Measurements from ENCODE around the gene DMGDH.

DNA sequence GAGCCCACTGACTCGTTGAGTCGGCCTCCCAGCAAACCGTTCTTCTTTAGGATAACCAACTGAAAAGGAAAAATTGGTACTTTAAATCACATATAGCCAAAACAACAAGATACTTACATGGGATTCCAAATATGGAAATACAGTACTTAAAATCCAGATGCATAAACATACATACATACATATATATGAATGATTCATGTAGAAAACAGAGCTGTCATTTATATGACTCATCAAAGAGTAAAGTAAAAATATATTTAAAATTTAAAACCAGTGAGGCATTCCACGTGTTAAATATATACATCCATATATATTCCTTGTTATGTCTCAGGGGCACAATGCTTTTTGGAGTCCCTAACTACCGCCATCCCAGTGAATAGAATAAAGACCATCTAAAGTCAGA, 36.7 kb downstream of the DMGDH start:
- TF ChIP-seq, protein P1, sequence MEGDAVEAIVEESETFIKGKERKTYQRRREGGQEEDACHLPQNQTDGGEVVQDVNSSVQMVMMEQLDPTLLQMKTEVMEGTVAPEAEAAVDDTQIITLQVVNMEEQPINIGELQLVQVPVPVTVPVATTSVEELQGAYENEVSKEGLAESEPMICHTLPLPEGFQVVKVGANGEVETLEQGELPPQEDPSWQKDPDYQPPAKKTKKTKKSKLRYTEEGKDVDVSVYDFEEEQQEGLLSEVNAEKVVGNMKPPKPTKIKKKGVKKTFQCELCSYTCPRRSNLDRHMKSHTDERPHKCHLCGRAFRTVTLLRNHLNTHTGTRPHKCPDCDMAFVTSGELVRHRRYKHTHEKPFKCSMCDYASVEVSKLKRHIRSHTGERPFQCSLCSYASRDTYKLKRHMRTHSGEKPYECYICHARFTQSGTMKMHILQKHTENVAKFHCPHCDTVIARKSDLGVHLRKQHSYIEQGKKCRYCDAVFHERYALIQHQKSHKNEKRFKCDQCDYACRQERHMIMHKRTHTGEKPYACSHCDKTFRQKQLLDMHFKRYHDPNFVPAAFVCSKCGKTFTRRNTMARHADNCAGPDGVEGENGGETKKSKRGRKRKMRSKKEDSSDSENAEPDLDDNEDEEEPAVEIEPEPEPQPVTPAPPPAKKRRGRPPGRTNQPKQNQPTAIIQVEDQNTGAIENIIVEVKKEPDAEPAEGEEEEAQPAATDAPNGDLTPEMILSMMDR (IDR thresholded peaks at IDR 0.05): no peak
- TF ChIP-seq POLR2A (IDR thresholded peaks at IDR 0.05): no peak

Data from right lobe of liver (tissue), 4 donors.